Endothelial cell of umbilical vein (primary cell): ENCODE results near the gene FKRP. TPM values are rescaled to one million over a fixed set of nuclear protein-coding genes. Genes with fewer than 3 reads are reported as not detected.
A peak's percentile ranks its signal among the peaks of the same experiment; 100 is the strongest.

Source experiments
- BruUV-seq: library from RNA; stranded (reverse); fragments of 400-500 nt; replicated peaks from 2 replicates; lab custom pipeline; 2021; lab: Mats Ljungman, UMichigan
- CTCF ChIA-PET: fragments of 300-600, 350-600 bp; sonication (Branson Sonifier 250); formaldehyde crosslinking; loops from one replicate; lab custom pipeline; 2021; ENCODE audit warnings: antibody characterized with exemption, inconsistent platforms; lab: Charles Lee
- POLR2A ChIA-PET: fragments of 300-600, 350-600 bp; sonication (Branson Sonifier 250); formaldehyde crosslinking; loops from one replicate; lab custom pipeline; 2021; ENCODE audit warnings: antibody characterized with exemption, inconsistent platforms; lab: Charles Lee
- DNase-seq: peaks from one replicate; pipeline ENCODE4 v3.0.0-alpha.2; 2011; ENCODE audit warnings: low read depth, low spot score
- FAIRE-seq: peaks from 2 replicates; lab custom pipeline; 2011; peaks lifted over from hg19 to GRCh38; lab: Jason Lieb, UNC
- H2AFZ ChIP-seq: 2 replicates; pipeline ENCODE4 v1.6.0; 2012; ENCODE audit warnings: low read depth, low read length, control low read depth, inconsistent platforms
- H3K27ac ChIP-seq: 2 replicates; pipeline ENCODE4 v1.5.1; 2011; ENCODE audit warnings: low read depth, mild to moderate bottlenecking, control low read depth, low read length, moderate library complexity; ENCODE audit not compliant: insufficient read depth
- H3K27me3 ChIP-seq, 2 experiments: 2 replicates each; pipeline versions ENCODE4 v1.6.0 to v1.6.1; 2011; ENCODE audit warnings: low read length in 2 of 2, mixed read lengths in 1 of 2; ENCODE audit not compliant: control insufficient read depth in 2 of 2, insufficient read depth in 2 of 2
- H3K36me3 ChIP-seq, 2 experiments: 2 replicates in 1 of 2; 3 replicates in 1 of 2; pipeline ENCODE4 v1.5.1; 2011; ENCODE audit warnings: low read length in 2 of 2, mild to moderate bottlenecking in 1 of 2, moderate library complexity in 1 of 2; ENCODE audit not compliant: control insufficient read depth in 2 of 2, insufficient read depth in 2 of 2; ENCODE audit errors: extremely low read depth in 1 of 2
- H3K4me1 ChIP-seq: 3 replicates; pipeline ENCODE4 v1.5.1; 2011; ENCODE audit warnings: mild to moderate bottlenecking, low read length; ENCODE audit not compliant: control insufficient read depth, insufficient read depth; ENCODE audit errors: extremely low read depth
- H3K4me2 ChIP-seq: 2 replicates; pipeline ENCODE4 v1.6.1; 2011; ENCODE audit warnings: low read length, control low read depth, mixed read lengths; ENCODE audit not compliant: insufficient read depth
- H3K4me3 ChIP-seq, 3 experiments: fragments of 200-600 bp in 1 of 3; sonication (generic), shearing (Covaris generic) in 1 of 3; replicated peaks in 1 of 3; 2 replicates each; pipeline ENCODE4 v1.5.1; 2011 to 2016; ENCODE audit warnings: control low read depth in 3 of 3, low read length in 3 of 3, mild to moderate bottlenecking in 2 of 3, inconsistent platforms in 1 of 3, low read depth in 1 of 3, moderate library complexity in 1 of 3; ENCODE audit not compliant: insufficient read depth in 1 of 3
- H3K79me2 ChIP-seq: 2 replicates; pipeline ENCODE4 v1.6.0; 2012; ENCODE audit warnings: low read length, inconsistent platforms; ENCODE audit not compliant: control insufficient read depth, insufficient read depth
- H3K9ac ChIP-seq: replicated peaks from 2 replicates; pipeline ENCODE3; 2011; ENCODE audit warnings: low read length, control low read depth; ENCODE audit not compliant: insufficient read depth; ENCODE audit errors: extremely low read depth
- H3K9me1 ChIP-seq: replicated peaks from 3 replicates; pipeline ENCODE4 v1.6.0; 2011; ENCODE audit warnings: mild to moderate bottlenecking, low read length; ENCODE audit not compliant: control insufficient read depth, insufficient read depth; ENCODE audit errors: extremely low read depth
- H3K9me3 ChIP-seq: replicated peaks from 2 replicates; pipeline ENCODE4 v1.5.1; 2012; ENCODE audit warnings: low read length, inconsistent platforms; ENCODE audit not compliant: control insufficient read depth, insufficient read depth
- H4K20me1 ChIP-seq: replicated peaks from 2 replicates; pipeline ENCODE3; 2011; ENCODE audit warnings: mild to moderate bottlenecking, low read length; ENCODE audit not compliant: control insufficient read depth, insufficient read depth; ENCODE audit errors: extremely low read depth
- MYC ChIP-seq: IDR thresholded peaks from one replicate; pipeline ENCODE4 v1.6.1; 2011; ENCODE audit warnings: mild to moderate bottlenecking, low read depth, low read length
- dilution Hi-C: fragments of 300-500 bp; cut with MboI; formaldehyde crosslinking; loops from one replicate; pipeline ENCODE4 v1.15.0; 2019; ENCODE audit warnings: low sequenced_read_pairs; ENCODE audit not compliant: extremely low pct_ligation_motif_present
- intact Hi-C: fragments of 100-400 bp; cut with micrococcal nuclease; formaldehyde crosslinking; loops from one replicate; pipeline ENCODE4 v1.10.0; 2022
- polyA plus RNA-seq, 4 experiments: library from polyadenylated mRNA; depleted of rRNA in 3 of 4; stranded (reverse) in 3 of 4; unstranded in 1 of 4; fragments of >200 nt; gene quantifications; 2 replicates each; pipeline versions ENCODE4 v1.2.1 to v1.2.3, GENCODE V29; 2011 to 2012; ENCODE audit warnings: missing spikeins in 1 of 4
- total RNA-seq: library from RNA; stranded (reverse); gene quantifications from 2 replicates; pipeline ENCODE4 v1.2.3, GENCODE V29; 2021
- TF ChIP-seq, protein P1 (sequence below), 2 donors: IDR thresholded peaks; 1 replicate in 1 of 2; 2 replicates in 1 of 2; pipeline ENCODE4 v1.5.1; 2011; ENCODE audit warnings: low read length in 2 of 2, mild to moderate bottlenecking in 2 of 2, moderate library complexity in 2 of 2, control low read depth in 1 of 2, inconsistent platforms in 1 of 2, low read depth in 1 of 2; ENCODE audit not compliant: insufficient read depth in 1 of 2; ENCODE audit errors: extremely low read depth in 1 of 2

FKRP gene
- total and polyA plus RNA-seq, 2 donors (not counting 3 experiments of a cell fraction or from before 2014, with no cell fraction given) = 31.5 to 32.8 TPM

DNA sequence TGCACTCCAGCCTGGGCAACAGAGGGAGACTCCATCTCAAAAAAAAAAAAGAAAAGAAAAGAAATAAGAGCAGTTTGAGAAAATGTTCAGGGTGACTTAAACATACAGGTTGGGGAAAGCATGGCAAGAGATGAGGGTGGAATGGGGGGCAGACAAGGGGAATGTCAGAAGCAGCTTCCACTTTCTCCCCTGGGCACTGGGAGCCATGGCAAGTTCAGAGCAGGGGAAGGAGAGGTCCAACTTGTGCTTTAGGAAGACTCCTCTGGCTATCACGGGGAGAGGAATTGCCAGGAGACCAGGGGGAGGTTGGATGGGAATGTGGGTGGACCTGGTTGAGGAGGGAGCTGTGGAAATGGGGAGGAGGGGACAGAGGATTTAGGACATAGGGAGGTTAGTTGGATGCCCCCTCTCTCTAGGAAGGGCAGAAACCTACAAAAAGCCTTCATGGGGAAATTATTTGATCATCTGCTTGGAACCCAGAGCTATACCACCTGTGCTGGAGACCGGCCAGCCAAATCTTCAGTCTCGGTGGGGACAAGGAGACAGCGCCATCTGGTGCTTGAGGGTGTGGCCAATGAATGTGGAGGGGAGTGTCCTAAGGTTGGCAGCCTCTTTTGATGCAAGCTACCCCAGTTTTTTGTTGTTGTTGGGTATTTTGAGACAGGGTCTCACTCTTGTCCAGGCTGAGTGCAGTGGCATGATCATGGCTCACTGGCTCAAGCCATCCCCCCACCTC lies 7.7 kb downstream of the FKRP start:
- intact Hi-C loops = loop anchor here (1.0 kb wide), 1 partner anchor 49 kb away; no protein-coding TSS in a partner anchor

More for the DNA sequence above, 7.7 kb downstream of the FKRP start:
- Histone ChIP-seq H3K9me1 (no peaks in the 10 kb centered on the region), H3K4me2 (no peak overlapping the region), H3K27me3 (no peaks in the 10 kb centered on the region), H2AFZ (no peak overlapping the region), H3K4me3 (no peak overlapping the region), H3K9me3 (no peaks in the 10 kb centered on the region), H3K27ac (no peak overlapping the region), H3K9ac (no peak overlapping the region), H3K79me2 (no peaks in the 10 kb centered on the region), H3K4me1 (peaks cover 27% of the 10 kb centered on the region), H3K36me3 (peaks cover 0 to 2% of the 10 kb centered on the region in 2 experiments), H4K20me1 (no peaks in the 10 kb centered on the region)
- ChIA-PET CTCF (interaction anchor here (0.8 to 6.3 kb wide), 19 partner anchors 9 to 174 kb away, joined by 3 to 46 read pairs (median 4); partner anchors contain the start of gene DACT3), POLR2A (interaction anchor here (0.6 to 1.5 kb wide), 3 partner anchors 35 to 76 kb away, joined by 3 to 11 read pairs (median 3); partner anchors contain the start of gene SLC1A5)
- peak; percentile 81 for FAIRE-seq
- BruUV-seq = no TSS peak
- TF ChIP-seq, protein P1, sequence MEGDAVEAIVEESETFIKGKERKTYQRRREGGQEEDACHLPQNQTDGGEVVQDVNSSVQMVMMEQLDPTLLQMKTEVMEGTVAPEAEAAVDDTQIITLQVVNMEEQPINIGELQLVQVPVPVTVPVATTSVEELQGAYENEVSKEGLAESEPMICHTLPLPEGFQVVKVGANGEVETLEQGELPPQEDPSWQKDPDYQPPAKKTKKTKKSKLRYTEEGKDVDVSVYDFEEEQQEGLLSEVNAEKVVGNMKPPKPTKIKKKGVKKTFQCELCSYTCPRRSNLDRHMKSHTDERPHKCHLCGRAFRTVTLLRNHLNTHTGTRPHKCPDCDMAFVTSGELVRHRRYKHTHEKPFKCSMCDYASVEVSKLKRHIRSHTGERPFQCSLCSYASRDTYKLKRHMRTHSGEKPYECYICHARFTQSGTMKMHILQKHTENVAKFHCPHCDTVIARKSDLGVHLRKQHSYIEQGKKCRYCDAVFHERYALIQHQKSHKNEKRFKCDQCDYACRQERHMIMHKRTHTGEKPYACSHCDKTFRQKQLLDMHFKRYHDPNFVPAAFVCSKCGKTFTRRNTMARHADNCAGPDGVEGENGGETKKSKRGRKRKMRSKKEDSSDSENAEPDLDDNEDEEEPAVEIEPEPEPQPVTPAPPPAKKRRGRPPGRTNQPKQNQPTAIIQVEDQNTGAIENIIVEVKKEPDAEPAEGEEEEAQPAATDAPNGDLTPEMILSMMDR (IDR thresholded peaks at IDR 0.05; ENCODE audit: extremely low read depth in 1 of 2, insufficient read depth in 1 of 2, low read depth in 1 of 2, low read length in 2 of 2) = peak; percentile 47 to 53
- no peak for TF ChIP-seq MYC
- DNase-seq = peak; percentile 41
- dilution Hi-C loops = no loop called here
